AG04449 (cell line): ENCODE results near the gene PRTFDC1.
A peak's percentile ranks its signal among the peaks of the same experiment; 100 is the strongest.
"Not testable (repeated sequence)": the region's sequence is repeated elsewhere in the genome, so short reads cannot be mapped to it uniquely, and the experiment has no call there.

Experiments
- CTCF ChIA-PET: fragments of 350-600 bp; formaldehyde crosslinking; extraction: SDS; loops from one replicate; lab custom pipeline; 2021; ENCODE audit warnings: antibody characterized with exemption; lab: Yijun Ruan, JAX
- POLR2A ChIA-PET: fragments of 400-600, 350-600 bp; formaldehyde crosslinking; extraction: SDS; loops from one replicate; lab custom pipeline; 2020; ENCODE audit warnings: antibody characterized with exemption, inconsistent platforms; lab: Yijun Ruan, JAX
- DNase-seq: peaks from one replicate; pipeline ENCODE4 v3.0.0-alpha.2; 2010; ENCODE audit warnings: low read depth, low spot score
- H3K4me3 ChIP-seq: 2 replicates; pipeline ENCODE4 v1.5.1; 2011; ENCODE audit warnings: low read depth, mild to moderate bottlenecking, control low read depth, low read length
- CTCF ChIP-seq: IDR thresholded peaks from one replicate; pipeline ENCODE4 v1.5.1; 2011; ENCODE audit warnings: mild to moderate bottlenecking, moderate library complexity, low read length, control low read depth, inconsistent platforms; ENCODE audit not compliant: insufficient read depth; ENCODE audit errors: missing control alignments

The PRTFDC1 gene

GRCh38 chr10:24925799-24926198 lies 26.6 kb downstream of the PRTFDC1 start:
- ChIA-PET CTCF (no interaction called here), POLR2A (no interaction called here)
- no peak for DNase-seq
- TF ChIP-seq CTCF = no peak
- H3K4me3 ChIP-seq = no peak overlapping the region

DNA sequence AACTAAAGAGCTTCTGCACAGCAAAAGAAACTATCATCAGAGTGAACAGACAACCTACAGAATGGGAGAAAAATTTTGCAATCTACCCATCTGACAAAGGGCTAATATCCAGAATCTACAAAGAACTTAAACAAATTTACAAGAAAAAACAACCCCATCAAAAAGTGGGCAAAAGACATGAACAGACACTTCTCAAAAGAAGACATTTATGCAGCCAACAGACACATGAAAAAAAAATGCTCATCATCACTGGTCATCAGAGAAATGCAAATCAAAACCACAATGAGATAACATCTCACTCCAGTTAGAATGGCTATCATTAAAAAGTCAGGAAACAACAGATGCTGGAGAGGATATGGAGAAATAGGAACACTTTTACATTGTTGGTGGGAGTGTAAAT lies 27.9 kb downstream of the PRTFDC1 start:
- CTCF ChIA-PET, H3K4me3 ChIP-seq, POLR2A ChIA-PET, DNase-seq: not testable (repeated sequence)

DNA sequence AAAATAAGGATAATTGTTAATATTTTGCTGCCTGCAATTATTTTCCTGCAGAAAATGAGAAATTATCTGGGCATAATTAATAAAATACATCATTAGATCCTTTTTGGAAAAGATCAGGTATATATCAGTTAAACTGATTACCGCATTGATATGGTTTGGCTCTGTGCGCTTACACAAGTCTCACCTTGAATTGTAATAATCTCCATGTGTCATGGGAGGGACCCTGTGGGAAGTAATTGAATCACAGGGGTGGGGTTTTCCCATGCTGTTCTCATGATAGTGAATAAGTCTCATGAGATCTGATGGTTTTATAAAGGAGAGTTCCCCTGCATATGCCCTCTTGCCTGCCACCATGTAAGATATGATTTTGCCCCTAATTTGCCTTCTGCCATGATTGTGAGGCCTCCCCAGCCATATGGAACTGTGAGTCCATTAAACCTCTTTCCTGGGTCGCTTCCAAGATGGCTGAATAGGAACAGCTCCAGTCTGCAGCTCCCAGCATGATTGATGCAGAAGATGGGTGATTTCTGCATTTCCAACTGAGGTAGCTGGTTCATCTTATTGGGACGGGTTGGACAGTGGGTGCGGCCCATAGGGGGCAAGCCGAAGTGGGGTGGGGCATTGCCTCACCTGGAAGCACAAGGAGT lies 30.1 kb downstream of the PRTFDC1 start:
- H3K4me3 ChIP-seq, DNase-seq, CTCF ChIA-PET: not testable (repeated sequence)
- POLR2A ChIA-PET = interaction anchor here (0.6 kb wide), 2 partner anchors 16 to 31 kb away, joined by 3 read pairs; no protein-coding TSS in a partner anchor

DNA sequence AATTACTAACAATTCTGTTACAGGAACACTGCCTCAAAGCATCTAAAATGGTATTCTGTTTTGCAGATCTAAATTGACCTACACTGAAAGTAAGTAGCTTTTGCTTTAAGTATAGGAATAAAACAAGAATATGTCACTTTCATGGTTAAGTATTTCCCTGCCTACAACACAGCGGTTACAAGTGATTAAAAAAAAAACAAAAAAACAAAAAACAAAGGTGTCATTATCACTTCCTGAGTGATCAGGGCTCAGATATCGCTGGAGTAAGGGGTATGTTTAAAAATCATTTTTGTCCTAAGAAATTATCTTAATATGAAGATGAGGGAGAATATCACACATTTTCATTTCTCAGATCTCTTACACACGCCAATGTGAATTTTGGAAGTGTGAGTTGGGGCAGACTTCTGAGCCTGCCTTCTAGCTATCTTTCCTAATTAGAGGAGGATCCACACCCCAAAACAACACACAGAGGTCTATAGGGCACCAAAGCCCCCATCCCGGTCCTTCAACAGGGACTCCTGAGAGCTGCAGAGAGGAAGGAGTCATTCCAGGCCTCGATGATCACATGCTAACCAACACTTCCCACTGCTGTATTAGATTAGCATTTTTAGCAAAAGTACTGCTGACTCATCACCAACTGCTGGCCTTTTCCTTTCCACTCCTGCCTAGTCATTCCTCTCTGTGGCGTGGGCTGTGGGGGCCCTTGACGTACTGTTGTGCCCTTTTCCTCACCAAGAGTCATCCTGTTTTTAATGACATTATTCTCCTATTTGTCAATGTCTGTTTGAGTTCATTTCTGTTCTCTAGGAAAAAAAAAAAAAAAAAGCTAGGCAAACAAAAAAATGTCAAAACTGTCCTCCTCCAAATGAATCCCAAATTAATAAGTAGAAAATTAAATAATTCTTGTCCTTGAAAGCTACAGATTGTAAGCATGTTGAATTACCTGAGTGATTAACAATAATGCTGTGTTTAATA lies 31.2 kb downstream of the PRTFDC1 start:
- ChIA-PET CTCF (interaction anchor here (1.0 to 1.6 kb wide), 2 partner anchors 12 to 27 kb away, joined by 3 to 5 read pairs; no protein-coding TSS in a partner anchor), POLR2A (interaction anchor here (0.6 kb wide), 1 partner anchor 15 kb away, joined by 3 read pairs; no protein-coding TSS in a partner anchor)
- TF ChIP-seq CTCF = no peak
- H3K4me3 ChIP-seq = no peak overlapping the region
- peak; percentile 69 for DNase-seq

- CTCF ChIA-PET = interaction anchor here (1.0 to 1.6 kb wide), 2 partner anchors 11 to 26 kb away, joined by 3 to 5 read pairs; no protein-coding TSS in a partner anchor
- POLR2A ChIA-PET, DNase-seq, H3K4me3 ChIP-seq: not testable (repeated sequence)
Observed at GRCh38 chr10:24920192-24920591, 32.2 kb downstream of the PRTFDC1 start.

GRCh38 chr10:24919629-24920028 lies 32.8 kb downstream of the PRTFDC1 start:
- POLR2A ChIA-PET, H3K4me3 ChIP-seq, DNase-seq: not testable (repeated sequence)
- CTCF ChIA-PET = interaction anchor here (1.6 kb wide), 1 partner anchor 11 kb away, joined by 5 read pairs; no protein-coding TSS in a partner anchor

- CTCF ChIA-PET = no interaction called here
- POLR2A ChIA-PET = no interaction called here
- DNase-seq = no peak
- H3K4me3 ChIP-seq = no peak overlapping the region
- TF ChIP-seq CTCF = no peak
Observed at GRCh38 chr10:24917979-24918378, 34.4 kb downstream of the PRTFDC1 start.

- no peak for TF ChIP-seq CTCF
- no peak overlapping the region for H3K4me3 ChIP-seq
- POLR2A ChIA-PET = no interaction called here
- CTCF ChIA-PET = no interaction called here
- DNase-seq = no peak
Observed at GRCh38 chr10:24917493-24917892, 34.9 kb downstream of the PRTFDC1 start.
